ENCODE measurements around the gene TBXAS1.

The TBXAS1 gene

GRCh38 chr7:139855498-139856270, 26.6 kb downstream of the TBXAS1 start:
- DNase-seq = no peak

- no peak for DNase-seq
Observed at GRCh38 chr7:139857791-139858190, 28.7 kb downstream of the TBXAS1 start.

- no peak for DNase-seq
Observed at GRCh38 chr7:139860090-139860775, 31.2 kb downstream of the TBXAS1 start.

- DNase-seq = no peak
Observed at GRCh38 chr7:139861803-139862202, 32.7 kb downstream of the TBXAS1 start.

- DNase-seq = no peak
Observed at GRCh38 chr7:139866047-139866837, 37.2 kb downstream of the TBXAS1 start.

DNA sequence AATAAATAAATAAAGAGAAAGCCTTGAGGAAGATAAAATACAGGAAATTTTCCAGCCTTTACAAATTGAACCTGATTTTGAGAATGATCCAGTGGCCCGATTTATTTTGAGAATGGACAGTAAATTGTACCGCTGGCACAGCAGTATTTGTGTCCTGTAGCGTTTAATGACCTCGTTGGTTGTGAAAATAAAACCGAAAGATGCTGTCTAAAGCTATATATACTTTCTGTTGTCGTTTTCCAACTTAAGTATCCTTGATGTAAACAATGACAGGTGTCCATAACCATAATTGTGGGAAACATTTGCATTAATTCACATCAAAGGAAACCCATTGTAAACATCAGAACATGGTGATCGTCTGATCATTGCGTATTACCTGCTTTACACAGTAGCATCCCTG, 38.8 kb downstream of the TBXAS1 start:
- no peak for DNase-seq

GRCh38 chr7:139869886-139870285, 40.8 kb downstream of the TBXAS1 start:
- no peak for DNase-seq

DNA sequence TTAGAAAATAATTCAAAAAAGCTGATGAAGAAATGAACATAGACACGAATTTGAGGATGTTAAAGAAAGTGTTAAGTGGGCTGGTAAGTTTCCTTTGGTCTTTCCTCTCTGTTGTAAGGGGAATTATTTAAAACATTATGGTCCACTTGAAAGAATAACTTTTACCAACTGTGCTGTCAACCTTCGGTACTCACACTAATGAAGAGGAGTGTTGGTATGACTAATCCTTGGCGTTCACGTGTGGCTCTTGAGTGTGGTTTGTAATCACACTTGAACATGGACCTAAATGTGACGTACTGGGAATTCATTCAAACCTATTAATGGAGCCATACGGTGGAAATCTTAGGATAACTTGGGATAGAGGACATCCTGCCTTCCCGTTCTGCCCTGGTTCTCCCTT, 41.3 kb downstream of the TBXAS1 start:
- no peak for DNase-seq

DNA sequence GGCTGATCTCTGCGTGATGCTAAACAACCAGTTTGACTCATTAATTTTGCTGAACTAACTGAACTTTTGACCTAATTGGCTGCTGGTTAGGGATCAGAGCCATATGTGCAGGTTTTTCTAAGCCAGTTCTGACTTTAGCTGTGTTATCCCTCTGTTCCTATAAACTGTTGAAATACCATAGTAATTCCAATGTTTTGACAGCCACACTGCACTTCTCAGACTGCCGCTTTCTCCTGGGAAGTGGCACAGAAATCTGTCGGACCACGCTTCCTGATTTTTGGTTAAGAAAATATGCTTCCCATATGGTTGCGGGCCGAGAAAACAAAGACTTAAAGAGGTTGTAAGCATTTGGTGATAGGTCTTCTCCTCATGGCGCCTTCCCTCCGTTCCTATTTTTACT, 42.3 kb downstream of the TBXAS1 start:
- DNase-seq = no peak

GRCh38 chr7:139871820-139872219, 42.8 kb downstream of the TBXAS1 start:
- no peak for DNase-seq

- DNase-seq = no peak
Observed at GRCh38 chr7:139873593-139874301, 44.7 kb downstream of the TBXAS1 start.

DNA sequence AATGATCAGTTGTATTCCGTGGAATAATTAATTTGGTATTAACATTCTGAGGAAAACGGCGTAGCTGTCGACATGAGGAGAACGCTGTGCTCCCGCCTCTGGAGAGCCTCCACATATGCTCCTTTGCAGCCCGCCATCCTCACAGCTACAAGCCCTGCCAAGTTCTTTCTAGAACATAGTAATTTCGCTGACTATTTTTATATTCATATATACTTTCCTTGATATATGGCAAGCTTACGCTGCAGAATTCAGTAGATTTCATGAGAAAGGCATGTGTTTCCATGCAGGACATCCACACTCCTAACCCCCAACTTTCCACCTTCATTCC, 45.2 kb downstream of the TBXAS1 start:
- no peak for DNase-seq

- no peak for DNase-seq
Observed at GRCh38 chr7:139875821-139876241, 46.8 kb downstream of the TBXAS1 start.

- DNase-seq = no peak
Observed at GRCh38 chr7:139876622-139877283, 47.7 kb downstream of the TBXAS1 start.

DNA sequence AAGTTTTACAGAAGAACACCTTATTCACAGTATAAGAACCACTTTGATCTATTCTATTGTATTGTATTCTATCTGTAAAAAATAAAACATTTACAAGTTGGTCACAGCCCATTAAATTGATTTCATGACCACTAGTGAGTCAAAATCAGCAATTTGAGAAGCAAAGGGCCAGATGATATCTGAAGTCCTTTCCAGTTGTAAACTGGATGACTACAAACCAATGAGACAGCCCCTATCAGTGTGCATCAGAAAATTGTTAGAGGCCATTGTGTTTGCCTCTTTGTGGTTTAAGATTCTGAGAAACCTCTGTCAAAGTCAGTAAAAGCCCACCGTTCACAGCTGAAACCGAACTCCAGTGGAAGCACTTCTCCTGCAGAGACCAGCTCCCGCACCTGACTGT, 54.8 kb downstream of the TBXAS1 start:
- no peak for DNase-seq

DNA sequence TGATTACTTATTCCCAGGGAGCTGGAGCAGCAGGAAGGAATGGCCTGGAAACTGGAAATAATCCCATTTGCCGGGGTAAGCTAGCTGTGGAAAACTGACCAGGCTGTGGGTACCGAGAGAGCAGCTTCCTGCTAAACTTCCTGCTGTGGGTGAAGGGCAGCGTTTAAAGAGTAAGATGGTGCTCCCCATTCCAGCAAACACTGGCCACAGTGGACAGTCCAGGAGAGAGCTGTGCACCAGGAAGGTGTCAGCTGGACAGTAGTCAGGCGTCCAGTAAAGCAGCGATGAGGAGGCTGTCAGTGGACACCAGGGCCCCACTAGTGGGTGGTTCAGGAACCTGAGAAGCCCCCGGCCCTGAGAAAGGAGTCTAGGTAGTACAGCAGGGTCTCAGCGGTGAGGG, 55.4 kb downstream of the TBXAS1 start:
- no peak for DNase-seq

- no peak for DNase-seq
Observed at GRCh38 chr7:139885511-139885910, 56.4 kb downstream of the TBXAS1 start.

GRCh38 chr7:139886206-139886605, 57.1 kb downstream of the TBXAS1 start:
- DNase-seq = no peak

DNA sequence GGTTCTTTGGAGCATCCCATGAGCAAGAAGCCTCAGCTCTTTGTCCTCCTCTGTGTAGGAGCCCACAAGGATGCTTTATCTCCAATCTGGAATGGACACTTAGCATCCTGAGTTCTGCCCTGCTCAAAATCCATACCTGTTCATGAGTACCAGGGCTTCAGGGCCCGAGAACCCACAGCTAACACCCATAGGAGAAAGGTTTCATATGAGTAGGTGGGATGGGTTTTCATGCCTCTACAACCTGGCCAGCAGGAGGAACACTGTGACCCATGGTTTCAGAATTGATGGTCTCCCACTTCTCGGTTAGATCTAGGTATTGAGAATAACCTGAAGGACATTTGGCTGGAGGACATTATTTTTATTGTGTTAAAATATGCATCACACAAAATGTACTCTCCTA, 57.8 kb downstream of the TBXAS1 start:
- DNase-seq = no peak

DNA sequence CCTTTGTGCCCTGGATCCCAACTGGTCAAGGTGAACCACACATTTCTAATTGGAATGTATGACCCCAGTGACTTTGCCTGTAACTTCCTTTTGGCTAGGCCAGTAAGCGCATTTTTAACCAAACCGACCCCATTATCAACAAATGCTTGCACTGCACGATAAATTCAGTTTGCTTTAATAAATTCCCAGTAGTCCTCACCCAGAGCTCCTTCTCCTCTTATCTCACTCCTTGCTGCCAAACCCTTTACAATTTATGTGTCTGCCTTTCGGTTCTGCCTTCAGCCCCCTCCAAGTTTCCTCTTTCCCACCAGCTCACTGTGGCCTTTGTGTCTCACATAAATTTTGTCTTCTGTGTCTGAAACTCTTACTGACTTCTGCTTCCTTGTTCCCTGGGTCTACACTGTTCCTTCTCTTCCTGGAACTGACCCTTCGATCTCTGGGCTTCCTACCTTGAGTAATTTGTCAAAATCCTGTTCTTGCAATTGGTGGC, 59.0 kb downstream of the TBXAS1 start:
- DNase-seq = no peak

- no peak for DNase-seq
Observed at GRCh38 chr7:139889186-139889871, 60.3 kb downstream of the TBXAS1 start.

GRCh38 chr7:139893461-139893860, 64.4 kb downstream of the TBXAS1 start:
- DNase-seq = no peak
